Right cardiac atrium (tissue), 5 donors: ENCODE measurements around the gene PCARE. TPM values are rescaled to one million over a fixed set of nuclear protein-coding genes. Genes with fewer than 3 reads are reported as not detected.

Experiments
- ATAC-seq, 2 donors: fragments of 200-7000 bp; cut with Tn5 transposase; one replicate each; pipeline versions ENCODE4 v1.8.0 to v1.9.1; 2020; ENCODE audit warnings: moderate library complexity in 2 of 2, mild to moderate bottlenecking in 1 of 2
- DNase-seq, 3 donors: peaks; one replicate each; pipeline ENCODE4 v3.0.0-alpha.2; 2020
- H3K27ac ChIP-seq: one replicate; pipeline ENCODE4 v1.5.1; 2013; ENCODE audit warnings: mild to moderate bottlenecking, low read length, control low read depth, moderate library complexity
- H3K27me3 ChIP-seq: one replicate; pipeline ENCODE4 v1.6.1; 2013; ENCODE audit not compliant: control insufficient read depth, insufficient read depth
- H3K4me1 ChIP-seq: one replicate; pipeline ENCODE4 v1.6.1; 2013; ENCODE audit warnings: low read length; ENCODE audit not compliant: control insufficient read depth, insufficient read depth
- H3K4me3 ChIP-seq: one replicate; pipeline ENCODE4 v1.5.1; 2013; ENCODE audit warnings: low read length, control low read depth
- H3K9me3 ChIP-seq: one replicate; pipeline ENCODE4 v1.6.1; 2013; ENCODE audit warnings: low read length; ENCODE audit not compliant: control insufficient read depth
- WGBS: extraction: QIAGEN DNeasy Blood & Tissue Kit; methylation state at CpG from one replicate; pipeline ENCODE4 v1.1.7; 2013; 5-methylcytosine and 5-hydroxymethylcytosine counted together
- intact Hi-C, 4 donors: fragments of 100-400 bp; cut with DNase I; formaldehyde crosslinking; loops; one replicate each; pipeline versions ENCODE4 v1.11.0 to v1.14.0; 2022 to 2023
- long read RNA-seq, 4 donors: library from polyadenylated mRNA; unstranded; transcript quantifications; one replicate each; pipeline ENCODE4 v2.0.0, GENCODE V29; 2020 to 2021
- polyA plus RNA-seq: library from polyadenylated mRNA; stranded (reverse); fragments of 200-250 nt; gene quantifications from one replicate; pipeline ENCODE4 v1.2.3, GENCODE V29; 2013
- total RNA-seq, 4 donors: library from RNA; stranded (reverse); fragmentation: NEBNext Ultra II Directional; extraction: Animal tissue kit (Norgen Biotek cat#: 25700); gene quantifications; one replicate each; pipeline ENCODE4 v1.2.1, GENCODE V29; 2021
- donor health status: healthy with polysubstance abuse.
- donor health status: DM: no; HTN: yes; CAD: no.
- donor health status: DM: no; HTN: no; CAD: no.
- donor health status: DM: no; HTN: yes; CAD: no; lungs with severe emphysema.
- donor health status: DM: yes; HTN: yes; CAD: no.

The PCARE gene
- total RNA-seq (1 to 10 TPM in 3 of 4 donors, under 1 TPM in 1; 0.47 to 5.3 (median 2.4) TPM), polyA plus RNA-seq (1.1 TPM)
- long read RNA-seq, donor 1, full-length matches to known transcripts, result 1 of 5 reads
- long read RNA-seq, donor 1, partial matches to known transcripts, result 0 of 5 reads
- long read RNA-seq, donor 1, other reads (novel, unspliced or antisense), result 4 of 5 reads
- long read RNA-seq, donor 2, result 0 reads
- long read RNA-seq, donor 3, result 0 reads
- long read RNA-seq, donor 4, full-length matches to known transcripts, result 1 of 6 reads
- long read RNA-seq, donor 4, partial matches to known transcripts, result 0 of 6 reads
- long read RNA-seq, donor 4, other reads (novel, unspliced or antisense), result 5 of 6 reads

GRCh38 chr2:29074411-29074810 lies at the start of gene PCARE:
PCARE (minus strand) TSS chr2:29074523; CDS start chr2:29074261, 262 bp downstream.
- Histone ChIP-seq H3K27ac (peak within 1 kb of the TSS; percentile 72), H3K9me3 (no peaks in the 10 kb centered on the region), H3K4me3 (no peak within 1 kb of the TSS), H3K4me1 (no peaks in the 10 kb centered on the region), H3K27me3 (no peaks in the 10 kb centered on the region)
- DNase-seq (no peak), ATAC-seq (peak; percentile 53 to 57)
- intact Hi-C loops, result no loop called here
- 64% methylated on average over 8 of the region's 8 CpGs for WGBS

GRCh38 chr2:29123617-29124349 lies 49.5 kb upstream of the PCARE start:
- H3K4me1 ChIP-seq, result no peaks in the 10 kb centered on the region
- DNase-seq (no peak), ATAC-seq (no peak)
- intact Hi-C loops, result no loop called here
- H3K27ac ChIP-seq, result no peak overlapping the region
- 90% methylated on average over 3 of the region's 3 CpGs for WGBS
- H3K4me3 ChIP-seq, result no peak overlapping the region
- no peaks in the 10 kb centered on the region for H3K9me3 ChIP-seq
- H3K27me3 ChIP-seq, result no peaks in the 10 kb centered on the region

- DNase-seq (no peak), ATAC-seq (no peak)
- intact Hi-C loops, result no loop called here
- no peaks in the 10 kb centered on the region for H3K9me3 ChIP-seq
- H3K27me3 ChIP-seq, result no peaks in the 10 kb centered on the region
- 82% methylated on average over 2 of the region's 2 CpGs for WGBS
- peaks cover 2% of the 10 kb centered on the region for H3K4me1 ChIP-seq
- no peak overlapping the region for H3K4me3 ChIP-seq
- no peak overlapping the region for H3K27ac ChIP-seq
These were observed 46.5 kb upstream of the PCARE start for GRCh38 chr2:29120846-29121245.

- Histone ChIP-seq H3K9me3 (no peaks in the 10 kb centered on the region), H3K27me3 (no peaks in the 10 kb centered on the region), H3K4me1 (peaks cover 2% of the 10 kb centered on the region), H3K4me3 (no peak overlapping the region), H3K27ac (no peak overlapping the region)
- DNase-seq (no peak), ATAC-seq (no peak)
- intact Hi-C loops, result loop anchor here in 2 of 4 donors (10.0 kb wide), 1 partner anchor 104 kb away; no protein-coding TSS in a partner anchor
- 56% methylated on average over 4 of the region's 4 CpGs for WGBS
These were observed 44.9 kb upstream of the PCARE start for GRCh38 chr2:29119211-29119610.

GRCh38 chr2:29117636-29118303 lies 43.4 kb upstream of the PCARE start:
- Histone ChIP-seq H3K4me3 (no peak overlapping the region), H3K27me3 (no peaks in the 10 kb centered on the region), H3K27ac (no peak overlapping the region), H3K9me3 (no peaks in the 10 kb centered on the region), H3K4me1 (peaks cover 2% of the 10 kb centered on the region)
- intact Hi-C loops, result loop anchor here in 2 of 4 donors (10.0 kb wide), 1 partner anchor 103 kb away; no protein-coding TSS in a partner anchor
- ATAC-seq (no peak), DNase-seq (no peak)
- WGBS, result 74% methylated on average over 2 of the region's 2 CpGs

- intact Hi-C loops, result loop anchor here in 2 of 4 donors (10.0 kb wide), 1 partner anchor 101 kb away; no protein-coding TSS in a partner anchor
- H3K9me3 ChIP-seq, result no peaks in the 10 kb centered on the region
- peak overlapping the region; percentile 59 for H3K27ac ChIP-seq
- no peaks in the 10 kb centered on the region for H3K27me3 ChIP-seq
- H3K4me3 ChIP-seq, result peak overlapping the region; percentile 74
- WGBS, result 5% methylated on average over 53 of the region's 53 CpGs
- ATAC-seq, result peak; percentile 27 to 30
- DNase-seq, result peak; percentile 61 to 89 (median 77)
- peaks cover 2% of the 10 kb centered on the region for H3K4me1 ChIP-seq
These were observed 41.8 kb upstream of the PCARE start for GRCh38 chr2:29115797-29116781.

GRCh38 chr2:29114946-29115609 lies 40.8 kb upstream of the PCARE start, which contains the start of gene CLIP4:
CLIP4 (plus strand) TSS chr2:29115415; CDS start chr2:29121389, 5,974 bp downstream.
- intact Hi-C loops, result loop anchor here in 2 of 4 donors (10.0 kb wide), 1 partner anchor 100 kb away; no protein-coding TSS in a partner anchor
- WGBS, result 1% methylated on average over 76 of the region's 76 CpGs
- Histone ChIP-seq H3K27ac (peak within 1 kb of the TSS; percentile 90), H3K4me3 (peak within 1 kb of the TSS; percentile 74), H3K27me3 (no peaks in the 10 kb centered on the region), H3K9me3 (no peaks in the 10 kb centered on the region), H3K4me1 (peaks cover 2% of the 10 kb centered on the region)
- peak; percentile 91 to 92 for ATAC-seq
- DNase-seq, result peak; percentile 69 to 89 (median 85)

GRCh38 chr2:29114586-29114945 lies 40.2 kb upstream of the PCARE start:
- ATAC-seq, result peak in 1 of 2 donors; percentile 4
- WGBS, result 76% methylated on average over 10 of the region's 10 CpGs

GRCh38 chr2:29113891-29114321 lies 39.6 kb upstream of the PCARE start:
- peaks cover 2% of the 10 kb centered on the region for H3K4me1 ChIP-seq
- intact Hi-C loops, result loop anchor here in 2 of 4 donors (10.0 kb wide), 1 partner anchor 99 kb away; no protein-coding TSS in a partner anchor

More at GRCh38 chr2:29114586-29114945, 40.2 kb upstream of the PCARE start:
- no peak for DNase-seq
- Histone ChIP-seq H3K27me3 (no peaks in the 10 kb centered on the region), H3K9me3 (no peaks in the 10 kb centered on the region), H3K4me3 (no peak overlapping the region), H3K27ac (peak overlapping the region; percentile 90), H3K4me1 (peaks cover 2% of the 10 kb centered on the region)
- intact Hi-C loops, result loop anchor here in 2 of 4 donors (10.0 kb wide), 1 partner anchor 100 kb away; no protein-coding TSS in a partner anchor

More at GRCh38 chr2:29113891-29114321, 39.6 kb upstream of the PCARE start:
- H3K4me3 ChIP-seq, result no peak overlapping the region
- WGBS, result 30% methylated on average over 4 of the region's 4 CpGs
- no peaks in the 10 kb centered on the region for H3K27me3 ChIP-seq
- DNase-seq (peak; percentile 70 to 84 (median 79)), ATAC-seq (peak; percentile 46 to 47)
- H3K27ac ChIP-seq, result peak overlapping the region; percentile 55
- no peaks in the 10 kb centered on the region for H3K9me3 ChIP-seq
